H1 (cell line): Measurements from ENCODE around the gene MRTFA. TPM values are rescaled to one million over a fixed set of nuclear protein-coding genes. Genes with fewer than 3 reads are reported as not detected.

ENCODE experiments used
- CHD7 ChIP-seq: fragments of 300-600 bp; sonication (generic); IDR thresholded peaks from 2 replicates; pipeline ENCODE4 v1.7.1; 2012; ENCODE audit warnings: low read length, moderate library complexity, mild to moderate bottlenecking, inconsistent platforms; ENCODE audit not compliant: insufficient replicate concordance
- CTCF ChIP-seq, 3 experiments: IDR thresholded peaks; 1 replicate in 2 of 3; 2 replicates in 1 of 3; pipeline versions ENCODE4 v1.5.1 to v1.6.1; 2011; ENCODE audit warnings: low read length in 3 of 3, mild to moderate bottlenecking in 3 of 3, inconsistent platforms in 2 of 3, low read depth in 1 of 3, moderate library complexity in 1 of 3; ENCODE audit not compliant: insufficient read depth in 1 of 3; ENCODE audit errors: control extremely low read depth in 1 of 3
- E2F6 ChIP-seq: IDR thresholded peaks from 2 replicates; pipeline ENCODE4 v1.6.1; 2012; ENCODE audit warnings: inconsistent platforms
- EGR1 ChIP-seq: IDR thresholded peaks from 2 replicates; pipeline ENCODE4 v1.6.1; 2011; ENCODE audit warnings: low read depth, low read length, borderline replicate concordance
- FOSL1 ChIP-seq: IDR thresholded peaks from 2 replicates; pipeline ENCODE4 v1.6.1; 2011; ENCODE audit warnings: mild to moderate bottlenecking, low read depth, low read length, moderate library complexity; ENCODE audit not compliant: insufficient read depth
- KDM5A ChIP-seq: fragments of 200-600 bp; IDR thresholded peaks from 2 replicates; pipeline ENCODE4 v1.7.1; 2012; ENCODE audit warnings: mild to moderate bottlenecking, low read length, inconsistent platforms, mixed read lengths
- SP2 ChIP-seq: IDR thresholded peaks from 2 replicates; pipeline ENCODE4 v1.6.1; 2012; ENCODE audit warnings: mild to moderate bottlenecking, low read length, inconsistent platforms
- TAF7 ChIP-seq: optimal IDR thresholded peaks from 2 replicates; pipeline ENCODE3; 2011; ENCODE audit warnings: low read depth, mild to moderate bottlenecking, inconsistent platforms, low read length, moderate library complexity, borderline replicate concordance
- TCF12 ChIP-seq: IDR thresholded peaks from 2 replicates; pipeline ENCODE4 v1.6.1; 2011; ENCODE audit warnings: low read depth, mild to moderate bottlenecking, low read length
- polyA plus RNA-seq, 7 experiments: library from polyadenylated mRNA; depleted of rRNA in 3 of 7; stranded (reverse) in 5 of 7; unstranded in 2 of 7; fragments of >200 nt in 5 of 7; fragments of 200-250 nt in 2 of 7; gene quantifications; 1 replicate in 5 of 7; 2 replicates in 1 of 7; 4 replicates in 1 of 7; pipeline versions ENCODE4 v1.2.1 to v1.2.3, GENCODE V29; 2011 to 2013; ENCODE audit warnings: missing spikeins in 2 of 7, mixed read lengths in 2 of 7
- total RNA-seq: library from RNA; stranded (reverse); fragmentation: NEBNext Ultra II Directional; extraction: Animal tissue kit (Norgen Biotek cat#: 25700); gene quantifications from 2 replicates; pipeline ENCODE4 v1.2.1, GENCODE V29; 2021

The MRTFA gene
- total and polyA plus RNA-seq, 2 of the 8 experiments (the other 6 are each of a cell fraction or from before 2014, with no cell fraction given), result 5.4 to 37.9 TPM

- TF ChIP-seq CHD7 (no peak), TCF12 (no peak), FOSL1 (no peak), E2F6 (no peak), TAF7 (no peak), EGR1 (no peak), SP2 (no peak), KDM5A (no peak), CTCF (IDR thresholded peaks at IDR 0.05; ENCODE audit: control extremely low read depth in 1 of 3, insufficient read depth in 1 of 3, low read depth in 1 of 3, low read length in 3 of 3) (no peak)
Measured at GRCh38 chr22:40414311-40414710, 222.2 kb downstream of the MRTFA start (continued).
